H9 (cell line): ENCODE results near the gene ST6GAL2. TPM values are rescaled to one million over a fixed set of nuclear protein-coding genes. Genes with fewer than 3 reads are reported as not detected.

Source experiments
- DNase-seq: peaks from one replicate; pipeline ENCODE4 v3.0.0-alpha.2; 2017
- H2AFZ ChIP-seq: one replicate; pipeline ENCODE4 v1.6.1; 2013; ENCODE audit warnings: mild to moderate bottlenecking, low read length, control low read depth, moderate library complexity
- H2AK5ac ChIP-seq: 2 replicates; pipeline ENCODE4 v1.6.1; 2013; ENCODE audit warnings: low read length, control low read depth, mixed read lengths; ENCODE audit not compliant: insufficient read length
- H2BK120ac ChIP-seq: one replicate; pipeline ENCODE4 v1.6.1; 2013; ENCODE audit warnings: low read depth, mild to moderate bottlenecking, low read length, control low read depth, inconsistent platforms; ENCODE audit not compliant: poor library complexity, severe bottlenecking
- H2BK12ac ChIP-seq: 2 replicates; pipeline ENCODE4 v1.6.1; 2013; ENCODE audit warnings: low read length, control low read depth, mixed read lengths, low read depth; ENCODE audit not compliant: insufficient read length
- H2BK15ac ChIP-seq: 2 replicates; pipeline ENCODE4 v1.6.1; 2013; ENCODE audit warnings: low read depth, low read length, control low read depth
- H2BK20ac ChIP-seq: one replicate; pipeline ENCODE4 v1.6.1; 2013; ENCODE audit warnings: low read depth, mild to moderate bottlenecking, low read length, control low read depth, inconsistent platforms; ENCODE audit not compliant: poor library complexity, severe bottlenecking
- H2BK5ac ChIP-seq: 2 replicates; pipeline ENCODE4 v1.6.1; 2013; ENCODE audit warnings: low read length, control low read depth, mixed read lengths; ENCODE audit not compliant: insufficient read length
- H3K14ac ChIP-seq: 2 replicates; pipeline ENCODE4 v1.6.1; 2013; ENCODE audit warnings: low read length, control low read depth; ENCODE audit not compliant: insufficient read depth
- H3K18ac ChIP-seq: 2 replicates; pipeline ENCODE4 v1.6.1; 2013; ENCODE audit warnings: low read depth, mild to moderate bottlenecking, mixed read lengths, low read length, control low read depth; ENCODE audit not compliant: insufficient read length
- H3K23ac ChIP-seq: 2 replicates; pipeline ENCODE4 v1.6.1; 2013; ENCODE audit warnings: low read length, control low read depth, mixed read lengths, low read depth; ENCODE audit not compliant: insufficient read length
- H3K23me2 ChIP-seq: 2 replicates; pipeline ENCODE4 v1.6.1; 2013; ENCODE audit warnings: low read depth, mild to moderate bottlenecking, mixed read lengths, low read length, control low read depth; ENCODE audit not compliant: insufficient read length, poor library complexity, severe bottlenecking
- H3K27ac ChIP-seq: 2 replicates; pipeline ENCODE4 v1.5.1; 2013; ENCODE audit warnings: low read length, control low read depth, mixed read lengths, low read depth; ENCODE audit not compliant: insufficient read length
- H3K27me3 ChIP-seq: 2 replicates; pipeline ENCODE4 v1.6.1; 2013; ENCODE audit warnings: low read length, control low read depth, inconsistent platforms; ENCODE audit not compliant: insufficient read depth
- H3K4ac ChIP-seq: 2 replicates; pipeline ENCODE4 v1.6.1; 2013; ENCODE audit warnings: low read depth, mild to moderate bottlenecking, control low read depth, inconsistent platforms, low read length, moderate library complexity
- H3K4me1 ChIP-seq: 2 replicates; pipeline ENCODE4 v1.6.1; 2013; ENCODE audit warnings: low read length, control low read depth, inconsistent platforms; ENCODE audit not compliant: insufficient read depth
- H3K4me2 ChIP-seq: 2 replicates; pipeline ENCODE4 v1.6.1; 2013; ENCODE audit warnings: low read length, control low read depth, mixed read lengths; ENCODE audit not compliant: insufficient read length, insufficient read depth
- H3K56ac ChIP-seq: 2 replicates; pipeline ENCODE4 v1.6.1; 2013; ENCODE audit warnings: low read depth, mild to moderate bottlenecking, mixed read lengths, low read length, control low read depth; ENCODE audit not compliant: insufficient read length
- H3K79me1 ChIP-seq: 2 replicates; pipeline ENCODE4 v1.6.1; 2013; ENCODE audit warnings: low read depth, mild to moderate bottlenecking, moderate library complexity, low read length, control low read depth, inconsistent platforms; ENCODE audit not compliant: insufficient read depth, poor library complexity, severe bottlenecking
- H3K79me2 ChIP-seq: 2 replicates; pipeline ENCODE4 v1.6.1; 2013; ENCODE audit warnings: low read length, control low read depth, inconsistent platforms; ENCODE audit not compliant: insufficient read depth
- H3K9ac ChIP-seq: 2 replicates; pipeline ENCODE4 v1.6.1; 2013; ENCODE audit warnings: low read length, control low read depth, mixed read lengths; ENCODE audit not compliant: insufficient read length; ENCODE audit errors: extremely low read depth
- H3K9me3 ChIP-seq: one replicate; pipeline ENCODE4 v1.6.1; 2013; ENCODE audit warnings: low read depth, low read length, inconsistent platforms; ENCODE audit not compliant: control insufficient read depth
- H3T11ph ChIP-seq: one replicate; pipeline ENCODE4 v1.6.1; 2013; ENCODE audit warnings: mild to moderate bottlenecking, low read length, control low read depth, inconsistent platforms
- H4K20me1 ChIP-seq: one replicate; pipeline ENCODE4 v1.6.1; 2013; ENCODE audit not compliant: control insufficient read depth, insufficient read length, insufficient read depth
- H4K5ac ChIP-seq: 2 replicates; pipeline ENCODE4 v1.6.1; 2013; ENCODE audit warnings: low read depth, mild to moderate bottlenecking, mixed read lengths, low read length, control low read depth; ENCODE audit not compliant: insufficient read length
- H4K8ac ChIP-seq: replicated peaks from 2 replicates; pipeline ENCODE4 v1.6.1; 2013; ENCODE audit warnings: low read length, control low read depth, mixed read lengths, low read depth; ENCODE audit not compliant: insufficient read length
- H4K91ac ChIP-seq: 2 replicates; pipeline ENCODE4 v1.6.1; 2013; ENCODE audit warnings: low read depth, mild to moderate bottlenecking, moderate library complexity, mixed read lengths, low read length, control low read depth; ENCODE audit not compliant: insufficient read length
- H3K27ac Mint-ChIP-seq, 3 experiments: 2 replicates in 2 of 3; 3 replicates in 1 of 3; pipeline ENCODE4 v1.8.0; 2020 to 2021; ENCODE audit warnings: mixed read lengths in 3 of 3, mild to moderate bottlenecking in 1 of 3, moderate library complexity in 1 of 3
- H3K27me3 Mint-ChIP-seq: 2 replicates; pipeline ENCODE4 v1.8.0; 2021; ENCODE audit warnings: low read depth, mild to moderate bottlenecking, moderate library complexity, mixed read lengths
- H3K36me3 Mint-ChIP-seq, 3 experiments: 2 replicates in 2 of 3; 3 replicates in 1 of 3; pipeline ENCODE4 v1.8.0; 2020 to 2021; ENCODE audit warnings: low read depth in 3 of 3, mixed read lengths in 3 of 3; ENCODE audit not compliant: insufficient read depth in 1 of 3
- H3K4me1 Mint-ChIP-seq, 2 experiments: 2 replicates each; pipeline ENCODE4 v1.8.0; 2020; ENCODE audit warnings: mixed read lengths in 2 of 2
- H3K4me3 Mint-ChIP-seq, 2 experiments: 2 replicates in 1 of 2; 3 replicates in 1 of 2; pipeline ENCODE4 v1.8.0; 2020 to 2021; ENCODE audit warnings: mild to moderate bottlenecking in 2 of 2, mixed read lengths in 2 of 2, moderate library complexity in 1 of 2
- H3K9me3 Mint-ChIP-seq, 2 experiments: 2 replicates in 1 of 2; 3 replicates in 1 of 2; pipeline ENCODE4 v1.8.0; 2020; ENCODE audit warnings: mild to moderate bottlenecking in 2 of 2, mixed read lengths in 2 of 2, moderate library complexity in 1 of 2
- WGBS: extraction: QIAGEN DNeasy Blood & Tissue Kit; methylation state at CpG from one replicate; pipeline ENCODE4 v1.1.7; 2013; ENCODE audit warnings: missing lambda C conversion rate, low lambda C conversion rate, mixed read lengths; ENCODE audit not compliant: insufficient read length; ENCODE audit errors: extremely low coverage; 5-methylcytosine and 5-hydroxymethylcytosine counted together
- total RNA-seq: library from RNA; stranded (reverse); gene quantifications from 2 replicates; pipeline ENCODE4 v1.2.1, GENCODE V29; 2021
- TF ChIP-seq, protein P1 (sequence below): fragments of 200-600 bp; sonication (generic); conservative IDR thresholded peaks from 3 replicates; pipeline ENCODE4 v1.8.0; 2021; ENCODE audit warnings: antibody characterized with exemption, mild to moderate bottlenecking

ST6GAL2 gene
- total RNA-seq, 1 experiment from 2014 or later: 7.6 TPM

GRCh38 chr2:106864051-106864450, 21.9 kb downstream of the ST6GAL2 start:
- Histone ChIP-seq H3T11ph (no peak overlapping the region), H3K27ac (no peak overlapping the region), H2BK120ac (no peak overlapping the region), H2BK15ac (no peak overlapping the region), H3K18ac (no peak overlapping the region), H3K9ac (no peak overlapping the region), H3K79me2 (peaks cover 1% of the 10 kb centered on the region; the same call in 1 of the 2 replicates), H4K20me1 (no peaks in the 10 kb centered on the region), H3K9me3 (no peaks in the 10 kb centered on the region), H2BK20ac (no peak overlapping the region), H2AFZ (no peak overlapping the region), H4K5ac (no peak overlapping the region), H3K4ac (no peak overlapping the region), H3K14ac (no peak overlapping the region), H2BK12ac (no peak overlapping the region), H3K56ac (no peak overlapping the region), H3K4me1 (no peaks in the 10 kb centered on the region; the same call in 1 of the 2 replicates), H3K4me2 (no peak overlapping the region), H2BK5ac (no peak overlapping the region), H3K23me2 (no peaks in the 10 kb centered on the region), H3K23ac (no peak overlapping the region), H4K91ac (no peak overlapping the region), H3K79me1 (no peaks in the 10 kb centered on the region), H2AK5ac (no peak overlapping the region), H3K27me3 (no peaks in the 10 kb centered on the region), H4K8ac (no peak overlapping the region)
- H3K27me3 Mint-ChIP-seq: no peaks in the 10 kb centered on the region
- H3K4me3 Mint-ChIP-seq: no peak overlapping the region
- TF ChIP-seq, protein P1, sequence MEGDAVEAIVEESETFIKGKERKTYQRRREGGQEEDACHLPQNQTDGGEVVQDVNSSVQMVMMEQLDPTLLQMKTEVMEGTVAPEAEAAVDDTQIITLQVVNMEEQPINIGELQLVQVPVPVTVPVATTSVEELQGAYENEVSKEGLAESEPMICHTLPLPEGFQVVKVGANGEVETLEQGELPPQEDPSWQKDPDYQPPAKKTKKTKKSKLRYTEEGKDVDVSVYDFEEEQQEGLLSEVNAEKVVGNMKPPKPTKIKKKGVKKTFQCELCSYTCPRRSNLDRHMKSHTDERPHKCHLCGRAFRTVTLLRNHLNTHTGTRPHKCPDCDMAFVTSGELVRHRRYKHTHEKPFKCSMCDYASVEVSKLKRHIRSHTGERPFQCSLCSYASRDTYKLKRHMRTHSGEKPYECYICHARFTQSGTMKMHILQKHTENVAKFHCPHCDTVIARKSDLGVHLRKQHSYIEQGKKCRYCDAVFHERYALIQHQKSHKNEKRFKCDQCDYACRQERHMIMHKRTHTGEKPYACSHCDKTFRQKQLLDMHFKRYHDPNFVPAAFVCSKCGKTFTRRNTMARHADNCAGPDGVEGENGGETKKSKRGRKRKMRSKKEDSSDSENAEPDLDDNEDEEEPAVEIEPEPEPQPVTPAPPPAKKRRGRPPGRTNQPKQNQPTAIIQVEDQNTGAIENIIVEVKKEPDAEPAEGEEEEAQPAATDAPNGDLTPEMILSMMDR: no peak
- H3K27ac Mint-ChIP-seq: no peak overlapping the region
- peaks cover 5 to 11% of the 10 kb centered on the region in 2 experiments for H3K9me3 Mint-ChIP-seq
- no CpG with 5 or more reads among the region's 2 CpGs for WGBS
- peaks cover 5 to 12% (median 5%) of the 10 kb centered on the region in 3 experiments; a peak in 6 of 7 replicates for H3K36me3 Mint-ChIP-seq
- DNase-seq: no peak
- peaks cover 20 to 28% of the 10 kb centered on the region in 2 experiments for H3K4me1 Mint-ChIP-seq
